Measurements from ENCODE around the gene TC2N.
"Not testable (repeated sequence)": the region's sequence is repeated elsewhere in the genome, so short reads cannot be mapped to it uniquely, and the experiment has no call there.

The TC2N gene

GRCh38 chr14:91830777-91831176 lies 36.6 kb downstream of the TC2N start:
- DNase-seq = no peak

- no peak for DNase-seq
Measured at GRCh38 chr14:91829511-91829910, 37.8 kb downstream of the TC2N start.

- no peak for DNase-seq
Measured at GRCh38 chr14:91827746-91828145, 39.6 kb downstream of the TC2N start.

- DNase-seq = no peak
Measured at GRCh38 chr14:91817566-91818325, 49.6 kb downstream of the TC2N start.

- no peak for DNase-seq
Measured at GRCh38 chr14:91814317-91814716, 53.0 kb downstream of the TC2N start.

- DNase-seq = no peak
Measured at GRCh38 chr14:91810699-91811098, 56.6 kb downstream of the TC2N start.

GRCh38 chr14:91806716-91807115 lies 60.6 kb downstream of the TC2N start:
- DNase-seq = no peak

GRCh38 chr14:91806094-91806493 lies 61.2 kb downstream of the TC2N start:
- not testable (repeated sequence) for DNase-seq

GRCh38 chr14:91805659-91806058 lies 61.7 kb downstream of the TC2N start:
- DNase-seq = no peak

- DNase-seq = no peak
Measured at GRCh38 chr14:91801358-91801757, 66.0 kb downstream of the TC2N start.

- DNase-seq = no peak
Measured at GRCh38 chr14:91796617-91797347, 70.6 kb downstream of the TC2N start.

- DNase-seq = no peak
Measured at GRCh38 chr14:91793704-91794103, 73.6 kb downstream of the TC2N start.

- no peak for DNase-seq
Measured at GRCh38 chr14:91786188-91786587, 81.1 kb downstream of the TC2N start.

GRCh38 chr14:91780452-91780851 lies 86.9 kb downstream of the TC2N start:
- DNase-seq = no peak

- no peak for DNase-seq
Measured at GRCh38 chr14:91778217-91778616, 89.1 kb downstream of the TC2N start.

- no peak for DNase-seq
Measured at GRCh38 chr14:91774140-91775096, 92.9 kb downstream of the TC2N start.

- no peak for DNase-seq
Measured at GRCh38 chr14:91770185-91770584, 97.2 kb downstream of the TC2N start.

GRCh38 chr14:91755570-91756295 lies 111.6 kb downstream of the TC2N start:
- no peak for DNase-seq

- no peak for DNase-seq
Measured at GRCh38 chr14:91754819-91755218, 112.5 kb downstream of the TC2N start.

- no peak for DNase-seq
Measured at GRCh38 chr14:91754185-91754584, 113.2 kb downstream of the TC2N start.

GRCh38 chr14:91753501-91754128 lies 113.7 kb downstream of the TC2N start:
- DNase-seq = no peak

GRCh38 chr14:91752961-91753360 lies 114.4 kb downstream of the TC2N start:
- DNase-seq = no peak
